GM10847 (cell line): ENCODE data around the gene TFDP2.

ENCODE experiments used
- POLR2A ChIP-seq: IDR thresholded peaks from 2 replicates; pipeline ENCODE4 v1.6.1; 2011; ENCODE audit not compliant: insufficient read length; ENCODE audit errors: extremely low read depth

Gene TFDP2

DNA sequence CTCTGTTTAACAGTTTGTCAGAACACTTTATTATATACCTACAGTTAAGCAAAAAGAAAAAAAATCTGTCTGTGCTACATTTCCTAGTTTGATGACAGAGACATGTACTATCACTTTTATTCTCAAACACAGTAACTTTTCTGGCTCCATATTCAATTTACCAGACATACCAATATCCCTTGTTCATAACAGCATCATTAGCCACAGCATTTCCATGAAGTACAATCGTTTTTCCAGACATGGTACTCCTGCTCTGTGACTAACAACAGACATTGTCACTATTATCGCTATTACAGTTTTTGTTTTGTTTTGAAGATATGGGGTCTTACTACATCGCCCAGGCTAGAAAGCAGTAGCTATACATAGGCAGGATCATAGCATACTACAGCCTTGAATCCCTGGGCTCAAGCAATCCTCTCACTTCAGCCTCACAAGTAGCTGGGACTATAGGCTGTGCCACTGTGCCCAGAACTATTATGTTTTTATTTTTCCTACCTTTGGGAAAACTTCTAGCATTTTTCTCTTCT is 14.5 kb downstream of the TFDP2 start:
- no peak for TF ChIP-seq POLR2A

GRCh38 chr3:142129516-142130171 is 19.7 kb downstream of the TFDP2 start:
- TF ChIP-seq POLR2A = no peak

DNA sequence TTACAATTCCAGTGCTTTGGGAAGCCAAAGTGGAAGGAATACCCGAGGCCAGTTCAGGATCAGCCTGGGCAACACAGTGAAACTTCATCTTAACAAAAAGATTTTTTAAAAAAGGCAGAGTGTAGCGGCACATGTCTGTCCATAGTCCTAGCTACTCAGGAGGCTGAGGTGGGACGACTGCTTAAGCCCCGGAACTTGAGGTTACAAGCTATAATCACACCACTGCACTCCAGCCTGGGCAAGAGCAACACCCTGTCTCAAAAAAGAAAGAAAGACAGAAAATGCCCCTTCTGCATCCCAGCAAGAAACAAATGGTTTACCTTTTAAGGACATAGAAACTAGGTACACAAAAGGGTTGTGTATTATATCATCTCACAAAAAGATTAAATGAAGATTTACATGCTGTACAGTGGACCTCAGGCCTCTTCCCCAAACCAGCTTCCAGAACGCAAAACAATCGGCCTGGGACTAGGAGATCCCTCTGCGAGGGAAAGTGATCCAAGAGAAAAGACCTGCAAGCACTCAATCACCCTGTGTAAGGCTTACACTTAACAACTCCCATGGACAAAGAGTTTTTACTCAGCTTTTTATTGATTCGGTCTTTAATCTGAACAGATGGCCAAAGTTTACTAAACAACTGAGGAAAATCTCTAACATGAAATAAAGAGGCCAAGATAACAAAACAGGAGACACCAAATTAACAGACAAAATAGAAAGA is 21.2 kb downstream of the TFDP2 start:
- TF ChIP-seq POLR2A = no peak

DNA sequence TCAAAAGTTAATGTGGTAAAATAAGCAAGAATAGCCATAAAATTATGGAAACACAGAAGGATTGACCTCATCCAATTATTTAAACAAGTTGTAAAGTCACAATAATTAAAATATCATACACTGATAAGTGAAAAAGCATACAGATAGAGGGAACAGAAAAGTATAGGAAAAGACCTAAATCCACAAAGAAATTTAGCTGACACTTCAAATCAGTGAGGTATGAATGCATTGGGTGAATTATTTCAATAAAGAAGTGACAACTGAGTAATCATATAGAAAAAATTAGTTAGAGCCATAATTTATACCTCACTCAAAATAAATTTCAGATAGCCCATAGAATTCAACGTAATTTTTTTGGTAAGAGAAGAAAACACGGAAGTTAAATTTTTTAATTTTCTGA is 25.1 kb downstream of the TFDP2 start:
- no peak for TF ChIP-seq POLR2A

- no peak for TF ChIP-seq POLR2A
Observed at GRCh38 chr3:142120707-142121106, 28.6 kb downstream of the TFDP2 start.

GRCh38 chr3:142118911-142119310 is 30.4 kb downstream of the TFDP2 start:
- TF ChIP-seq POLR2A = no peak

DNA sequence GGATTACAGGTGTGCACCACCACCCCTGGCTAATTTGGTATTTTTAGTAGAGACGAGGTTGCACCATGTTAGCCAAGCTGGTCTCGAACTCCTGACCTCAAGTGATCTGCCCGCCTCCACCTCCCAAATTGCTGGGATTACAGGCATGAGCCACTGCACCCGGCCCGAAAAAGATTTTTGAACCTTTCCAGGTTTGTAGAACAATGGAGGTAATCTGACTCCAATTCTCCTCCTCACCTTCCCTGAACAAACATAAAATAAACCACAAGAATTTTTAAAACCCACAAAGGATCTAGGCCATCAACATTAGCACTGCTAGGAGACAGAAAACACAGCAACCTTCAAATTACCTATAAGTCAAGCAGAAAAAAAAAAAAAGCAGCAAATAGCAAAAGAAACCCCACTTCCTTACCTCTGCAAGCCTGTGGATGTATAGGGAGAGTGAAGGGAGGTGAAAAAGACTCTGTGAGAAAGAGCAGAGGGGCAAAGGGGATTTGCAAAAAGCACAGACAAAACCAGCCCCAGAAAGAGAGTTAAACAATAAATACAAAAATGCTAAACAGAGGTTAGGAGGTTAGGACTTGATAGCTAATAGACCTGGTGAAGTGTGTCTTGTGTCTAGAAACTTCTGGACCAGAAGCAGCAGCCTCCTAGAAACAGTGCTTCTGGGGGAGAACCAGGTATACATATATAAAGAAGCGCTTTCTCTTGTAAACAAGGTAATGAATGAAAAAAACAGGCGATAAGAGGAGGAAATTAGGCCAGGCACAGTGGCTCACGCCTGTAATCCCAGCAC is 32.1 kb downstream of the TFDP2 start:
- no peak for TF ChIP-seq POLR2A

DNA sequence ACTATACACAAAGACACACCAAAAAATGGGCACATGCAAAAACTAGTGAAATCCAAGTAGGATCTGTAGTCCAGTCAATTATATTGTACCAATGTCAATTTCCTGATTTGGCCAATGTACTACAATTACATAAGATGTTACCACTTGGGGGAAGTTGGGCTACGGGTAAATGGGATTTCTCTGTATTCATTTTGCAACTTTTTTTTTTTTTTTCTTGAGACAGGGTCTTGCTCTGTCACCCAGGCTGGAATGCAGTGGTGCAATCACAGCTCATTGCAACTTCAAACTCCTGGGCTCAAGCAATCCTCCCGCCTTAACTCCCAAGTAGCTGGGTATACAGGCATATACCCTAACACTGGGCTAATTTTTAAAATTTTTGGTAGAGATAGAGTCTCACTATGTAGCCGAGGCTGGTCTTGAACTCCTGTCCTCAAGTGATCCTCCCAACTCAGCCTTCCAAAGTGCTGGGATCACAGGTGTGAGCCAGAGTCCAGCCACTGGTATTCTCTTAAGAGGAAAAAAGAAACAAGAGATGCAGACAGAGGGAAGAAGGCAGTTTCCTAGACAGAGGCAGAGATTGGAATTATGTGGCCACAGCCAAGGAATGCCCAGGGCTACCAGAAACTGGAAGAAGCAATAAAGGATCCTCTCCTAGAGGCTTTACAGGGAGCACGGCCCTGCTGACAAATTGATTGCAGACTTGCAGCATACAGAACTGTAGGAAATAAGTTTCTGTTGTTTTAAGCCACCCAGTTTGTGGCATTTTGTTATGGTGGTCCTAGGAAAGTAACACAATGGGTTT is 33.3 kb downstream of the TFDP2 start:
- no peak for TF ChIP-seq POLR2A

GRCh38 chr3:142112601-142113000 is 36.7 kb downstream of the TFDP2 start:
- no peak for TF ChIP-seq POLR2A

DNA sequence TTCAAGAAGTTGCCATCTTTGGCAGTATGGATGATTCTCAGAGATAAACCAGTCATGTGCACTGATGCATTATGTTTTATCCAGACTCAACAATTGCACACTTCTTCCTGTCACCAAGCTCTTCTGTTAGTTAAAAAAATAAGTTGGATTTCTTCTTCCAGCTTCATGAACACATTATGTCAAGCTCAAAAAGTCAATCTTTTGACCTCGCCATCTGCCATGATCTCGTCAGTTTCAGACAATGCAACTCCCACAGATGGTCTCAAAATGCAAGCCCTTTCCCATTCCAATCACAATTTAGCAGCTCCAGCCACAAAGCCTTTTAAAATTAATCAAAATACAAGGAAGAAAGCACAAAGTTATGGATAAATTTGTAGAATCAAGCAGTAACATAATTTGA is 42.8 kb downstream of the TFDP2 start:
- no peak for TF ChIP-seq POLR2A

- no peak for TF ChIP-seq POLR2A
Observed at GRCh38 chr3:142105991-142106390, 43.4 kb downstream of the TFDP2 start.

GRCh38 chr3:142104763-142105162 is 44.6 kb downstream of the TFDP2 start:
- no peak for TF ChIP-seq POLR2A

GRCh38 chr3:142098964-142099363 is 50.4 kb downstream of the TFDP2 start:
- TF ChIP-seq POLR2A = no peak

DNA sequence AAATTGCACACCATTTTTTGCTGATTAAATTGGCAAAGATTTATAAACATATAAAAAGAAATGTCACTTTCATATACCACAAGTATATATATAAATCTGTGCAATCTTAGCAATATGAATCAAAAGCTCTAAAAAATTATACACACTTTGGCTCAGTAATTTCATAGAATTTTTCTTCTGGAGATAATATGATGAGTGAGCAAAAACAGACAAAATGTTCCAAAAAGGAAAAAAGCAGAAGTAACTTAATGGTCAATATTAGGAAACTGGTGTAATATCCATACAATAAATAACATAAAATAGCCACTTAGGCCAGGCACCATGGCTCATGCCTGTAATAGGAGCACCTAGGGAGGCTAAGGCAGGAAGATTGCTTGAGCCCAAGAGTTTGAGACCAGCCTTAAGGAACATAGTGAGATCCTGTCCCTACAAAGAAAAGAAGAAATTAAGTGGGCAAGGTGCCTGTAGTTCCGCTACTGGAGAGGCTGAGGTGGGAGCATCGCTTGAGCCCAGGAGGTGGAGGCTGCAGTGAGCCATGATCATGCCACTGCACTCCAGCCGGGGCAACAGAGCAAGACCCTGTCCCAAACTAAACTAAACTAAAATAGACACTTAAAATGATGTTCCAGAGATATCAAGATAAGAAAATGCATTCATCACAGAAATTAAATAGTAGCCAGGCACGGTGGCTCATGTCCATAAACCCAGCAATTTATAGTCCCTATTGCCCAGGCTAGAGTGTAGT is 52.1 kb downstream of the TFDP2 start:
- TF ChIP-seq POLR2A = no peak
